Sigmoid colon (tissue), 4 donors: ENCODE data around the gene TPGS1.

Experiments used
- EP300 ChIP-seq, 4 donors: sonication (generic); formaldehyde crosslinking; IDR thresholded peaks; one replicate each; pipeline ENCODE4 v1.6.1; 2017; ENCODE audit warnings: antibody characterized with exemption in 4 of 4
- POLR2A ChIP-seq, 2 donors: fragments of 450-650 bp; IDR thresholded peaks; one replicate each; pipeline ENCODE4 v1.6.1; 2016; ENCODE audit warnings: antibody characterized with exemption in 2 of 2, mild to moderate bottlenecking in 2 of 2, moderate library complexity in 2 of 2
- POLR2AphosphoS5 ChIP-seq, 4 donors: sonication (generic); formaldehyde crosslinking; IDR thresholded peaks; one replicate each; pipeline ENCODE4 v1.6.1; 2017; ENCODE audit warnings: antibody characterized with exemption in 4 of 4
- TF ChIP-seq, protein P1 (sequence below), 4 experiments: fragments of 450-650 bp in 3 of 4; fragments of 200-600 bp in 1 of 4; IDR thresholded peaks; one replicate each; pipeline ENCODE4 v1.5.1; 2016 to 2019; ENCODE audit warnings: antibody characterized with exemption in 4 of 4, mild to moderate bottlenecking in 3 of 4, moderate library complexity in 2 of 4

GRCh38 chr19:538641-539428 is 31.5 kb downstream of the TPGS1 start:
- TF ChIP-seq, protein P1, sequence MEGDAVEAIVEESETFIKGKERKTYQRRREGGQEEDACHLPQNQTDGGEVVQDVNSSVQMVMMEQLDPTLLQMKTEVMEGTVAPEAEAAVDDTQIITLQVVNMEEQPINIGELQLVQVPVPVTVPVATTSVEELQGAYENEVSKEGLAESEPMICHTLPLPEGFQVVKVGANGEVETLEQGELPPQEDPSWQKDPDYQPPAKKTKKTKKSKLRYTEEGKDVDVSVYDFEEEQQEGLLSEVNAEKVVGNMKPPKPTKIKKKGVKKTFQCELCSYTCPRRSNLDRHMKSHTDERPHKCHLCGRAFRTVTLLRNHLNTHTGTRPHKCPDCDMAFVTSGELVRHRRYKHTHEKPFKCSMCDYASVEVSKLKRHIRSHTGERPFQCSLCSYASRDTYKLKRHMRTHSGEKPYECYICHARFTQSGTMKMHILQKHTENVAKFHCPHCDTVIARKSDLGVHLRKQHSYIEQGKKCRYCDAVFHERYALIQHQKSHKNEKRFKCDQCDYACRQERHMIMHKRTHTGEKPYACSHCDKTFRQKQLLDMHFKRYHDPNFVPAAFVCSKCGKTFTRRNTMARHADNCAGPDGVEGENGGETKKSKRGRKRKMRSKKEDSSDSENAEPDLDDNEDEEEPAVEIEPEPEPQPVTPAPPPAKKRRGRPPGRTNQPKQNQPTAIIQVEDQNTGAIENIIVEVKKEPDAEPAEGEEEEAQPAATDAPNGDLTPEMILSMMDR (IDR thresholded peaks at IDR 0.05) = no peak
- TF ChIP-seq POLR2AphosphoS5 (IDR thresholded peaks at IDR 0.05) = no peak
- no peak for TF ChIP-seq POLR2A (IDR thresholded peaks at IDR 0.05)
- TF ChIP-seq EP300 (IDR thresholded peaks at IDR 0.05) = no peak
